Activated CD4-positive, alpha-beta memory T cell treated with anti-CD3 and anti-CD28 coated beads for 36 hours (primary cell): Measurements from ENCODE around the gene TEX10. TPM values are rescaled to one million over a fixed set of nuclear protein-coding genes. Genes with fewer than 3 reads are reported as not detected.

ENCODE experiments used
- CTCF ChIA-PET: fragments of 350-600 bp; sonication (Branson Sonifier 250); formaldehyde crosslinking; loops from one replicate; lab custom pipeline; 2021; ENCODE audit warnings: antibody characterized with exemption, inconsistent platforms; lab: Charles Lee
- POLR2A ChIA-PET: fragments of 350-600 bp; sonication (Branson Sonifier 250); formaldehyde crosslinking; loops from one replicate; lab custom pipeline; 2021; ENCODE audit warnings: antibody characterized with exemption; lab: Charles Lee
- DNase-seq: peaks from one replicate; pipeline ENCODE4 v3.0.0-alpha.2; 2020
- H3K27ac Mint-ChIP-seq: one replicate; pipeline ENCODE4 v1.8.0; 2021; ENCODE audit warnings: mixed read lengths
- H3K27me3 Mint-ChIP-seq: one replicate; pipeline ENCODE4 v1.8.0; 2021; ENCODE audit warnings: mixed read lengths
- H3K36me3 Mint-ChIP-seq: one replicate; pipeline ENCODE4 v1.8.0; 2021; ENCODE audit warnings: mixed read lengths
- H3K4me1 Mint-ChIP-seq: one replicate; pipeline ENCODE4 v1.8.0; 2021; ENCODE audit warnings: low read depth, mixed read lengths
- H3K4me3 Mint-ChIP-seq: one replicate; pipeline ENCODE4 v1.8.0; 2021; ENCODE audit warnings: mild to moderate bottlenecking, mixed read lengths
- H3K9me3 Mint-ChIP-seq: one replicate; pipeline ENCODE4 v1.8.0; 2021; ENCODE audit warnings: mixed read lengths
- intact Hi-C: fragments of 100-400 bp; cut with micrococcal nuclease; formaldehyde crosslinking; loops from one replicate; pipeline ENCODE4 v1.15.1; 2023
- total RNA-seq, 2 experiments: library from RNA; stranded (reverse); gene quantifications; one replicate each; pipeline ENCODE4 v1.2.3, GENCODE V29; 2021

Gene TEX10
- total RNA-seq, 2 experiments from 2014 or later: 20.3 to 20.7 TPM

DNA sequence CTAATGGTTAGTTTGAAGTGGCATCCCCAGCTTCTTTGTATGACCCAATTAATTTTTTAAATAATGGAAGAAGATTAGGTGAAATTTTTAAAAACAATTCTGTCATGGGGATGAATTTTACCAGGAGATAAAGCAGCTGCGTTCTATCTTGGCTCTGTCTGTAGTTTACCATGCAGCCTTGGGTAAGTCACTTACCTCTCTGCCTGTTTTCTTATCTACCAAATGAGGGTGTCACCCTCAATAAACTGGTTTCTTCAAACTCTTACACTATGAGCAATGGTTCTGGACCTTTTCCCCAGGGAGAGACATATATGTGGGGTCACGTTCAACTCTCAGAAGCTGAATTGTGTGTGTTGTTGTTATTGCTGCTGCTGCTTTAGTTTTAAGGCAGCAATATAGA, 71.7 kb downstream of the TEX10 start:
- ChIA-PET CTCF (no interaction called here), POLR2A (no interaction called here)
- Mint-ChIP-seq H3K4me1 (no peaks in the 10 kb centered on the region), H3K36me3 (peaks cover 45% of the 10 kb centered on the region), H3K4me3 (no peak overlapping the region), H3K27ac (no peak overlapping the region), H3K9me3 (peaks cover 12% of the 10 kb centered on the region), H3K27me3 (no peaks in the 10 kb centered on the region)
- intact Hi-C loops: no loop called here
- no peak for DNase-seq

DNA sequence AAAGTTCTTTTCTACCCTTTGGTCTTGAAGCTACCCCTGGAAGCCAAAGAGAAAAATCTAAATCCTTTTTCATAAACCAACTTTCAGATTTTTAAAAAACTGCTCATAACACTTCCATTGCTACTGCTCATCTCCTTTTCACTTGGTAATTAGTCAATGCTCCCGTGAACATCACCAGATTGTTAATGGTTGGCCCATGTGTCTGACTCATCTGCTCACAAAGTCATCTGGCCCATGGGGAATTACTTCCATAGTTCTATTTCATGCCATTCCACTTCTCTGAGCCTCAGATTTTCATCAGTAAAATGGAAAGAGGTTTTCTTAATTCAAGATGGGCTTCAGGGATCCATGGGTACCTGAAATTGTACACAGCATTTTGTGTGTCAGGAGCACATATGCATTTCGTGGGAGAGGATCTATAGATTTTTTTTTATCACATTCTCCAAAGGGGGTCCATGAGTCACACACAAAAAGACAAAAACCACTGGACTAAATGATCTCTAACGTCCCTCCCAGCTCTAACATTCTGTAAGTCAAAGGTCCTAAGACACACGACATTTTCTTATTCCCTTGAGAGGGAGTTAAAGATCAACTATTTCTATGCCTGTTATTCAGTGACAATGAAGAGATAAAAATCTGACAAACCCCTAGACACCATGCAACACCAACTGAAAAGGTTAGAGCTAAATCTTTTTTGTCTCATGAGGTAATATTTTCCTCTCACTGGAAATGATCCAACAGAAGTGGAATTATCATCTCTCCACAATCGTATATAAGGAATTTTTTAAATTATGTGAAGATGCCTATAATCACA, 75.4 kb downstream of the TEX10 start:
- POLR2A ChIA-PET: no interaction called here
- Mint-ChIP-seq H3K9me3 (no peaks in the 10 kb centered on the region), H3K27me3 (no peaks in the 10 kb centered on the region), H3K36me3 (peaks cover 27% of the 10 kb centered on the region), H3K27ac (no peak overlapping the region), H3K4me3 (no peak overlapping the region), H3K4me1 (no peaks in the 10 kb centered on the region)
- CTCF ChIA-PET: no interaction called here
- intact Hi-C loops: no loop called here
- no peak for DNase-seq

DNA sequence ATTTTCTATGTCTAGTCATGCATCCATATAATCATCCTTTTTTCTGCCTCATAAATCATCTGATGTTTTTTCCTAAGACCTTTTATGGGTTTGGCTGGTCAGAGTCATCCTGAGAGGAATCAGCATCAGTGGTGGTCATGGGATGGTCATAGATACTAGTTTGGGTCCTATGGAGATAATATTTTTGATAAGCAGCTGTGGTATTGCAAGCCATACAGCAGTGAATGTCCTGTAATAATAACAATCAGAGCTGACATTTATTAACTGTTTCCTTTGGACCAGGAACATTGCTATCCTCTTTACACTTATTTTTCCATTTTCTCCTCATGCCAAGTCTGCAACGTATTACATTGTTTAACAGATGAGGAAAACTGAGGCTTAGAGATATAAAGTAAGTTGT, 83.1 kb downstream of the TEX10 start:
- Mint-ChIP-seq H3K27ac (no peak overlapping the region), H3K4me3 (no peak overlapping the region), H3K36me3 (peaks cover 24% of the 10 kb centered on the region), H3K4me1 (no peaks in the 10 kb centered on the region), H3K9me3 (no peaks in the 10 kb centered on the region), H3K27me3 (no peaks in the 10 kb centered on the region)
- ChIA-PET POLR2A (no interaction called here), CTCF (interaction anchor here (1.0 kb wide), 1 partner anchor 55 kb away, joined by 3 read pairs; no protein-coding TSS in a partner anchor)
- no peak for DNase-seq
- intact Hi-C loops: no loop called here

DNA sequence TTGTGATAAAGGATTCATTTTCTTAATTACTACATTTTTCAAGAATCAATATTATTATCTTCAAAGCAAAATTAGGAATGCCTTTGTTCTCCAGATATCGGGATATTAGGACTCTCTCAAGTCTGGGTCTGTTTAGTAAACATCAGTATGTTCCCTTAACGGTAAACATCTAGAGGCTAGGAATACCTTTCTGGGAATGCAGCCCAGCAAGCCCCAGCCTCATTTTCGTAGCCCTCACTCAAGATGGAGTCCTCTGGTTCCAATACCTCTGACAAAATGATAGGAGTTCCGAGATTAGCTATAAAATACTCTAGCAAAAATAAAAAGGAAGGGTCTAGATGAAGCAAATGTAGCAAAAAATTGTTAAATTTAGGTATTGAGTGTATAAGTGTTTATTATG, 84.5 kb downstream of the TEX10 start:
- no peak for DNase-seq
- Mint-ChIP-seq H3K9me3 (no peaks in the 10 kb centered on the region), H3K4me3 (no peak overlapping the region), H3K27ac (no peak overlapping the region), H3K36me3 (peaks cover 27% of the 10 kb centered on the region), H3K4me1 (no peaks in the 10 kb centered on the region), H3K27me3 (no peaks in the 10 kb centered on the region)
- POLR2A ChIA-PET: no interaction called here
- CTCF ChIA-PET: no interaction called here
- intact Hi-C loops: no loop called here

DNA sequence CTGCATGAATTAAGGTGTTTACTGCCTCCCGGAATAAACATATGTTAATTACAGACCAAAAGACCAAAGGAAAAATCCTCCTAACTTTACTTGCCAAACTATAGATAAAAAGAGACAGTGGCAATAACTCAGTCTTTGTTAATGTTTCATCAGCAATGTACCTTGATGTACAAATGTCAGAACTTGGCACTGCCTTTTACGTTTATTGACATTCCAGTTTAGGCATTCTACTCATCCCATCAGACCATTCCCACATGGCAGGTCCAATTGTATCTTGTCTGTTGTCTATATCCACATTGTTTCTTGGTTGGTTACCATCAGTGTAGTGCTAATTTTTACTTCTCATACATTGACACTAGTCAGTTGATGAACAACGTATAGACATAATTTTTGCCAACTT, 85.5 kb downstream of the TEX10 start:
- ChIA-PET POLR2A (no interaction called here), CTCF (no interaction called here)
- Mint-ChIP-seq H3K36me3 (peaks cover 22% of the 10 kb centered on the region), H3K27me3 (no peaks in the 10 kb centered on the region), H3K9me3 (no peaks in the 10 kb centered on the region), H3K27ac (no peak overlapping the region), H3K4me3 (no peak overlapping the region), H3K4me1 (no peaks in the 10 kb centered on the region)
- intact Hi-C loops: no loop called here
- DNase-seq: no peak

Other genes with a start within 250 kb of the TEX10 start
- 10 to 100 TPM; 16.3 to 18.3 TPM for gene MSANTD3, start 74.2 kb upstream of the TEX10 start, total RNA-seq
- gene TMEFF1, start 120.2 kb upstream of the TEX10 start, total RNA-seq: under 1 TPM; 0.24 to 0.95 TPM
- gene CAVIN4, start 225.1 kb upstream of the TEX10 start, total RNA-seq: under 1 TPM; 0.07 TPM